ENCODE measurements around the gene PLA2G5.

PLA2G5 gene

DNA sequence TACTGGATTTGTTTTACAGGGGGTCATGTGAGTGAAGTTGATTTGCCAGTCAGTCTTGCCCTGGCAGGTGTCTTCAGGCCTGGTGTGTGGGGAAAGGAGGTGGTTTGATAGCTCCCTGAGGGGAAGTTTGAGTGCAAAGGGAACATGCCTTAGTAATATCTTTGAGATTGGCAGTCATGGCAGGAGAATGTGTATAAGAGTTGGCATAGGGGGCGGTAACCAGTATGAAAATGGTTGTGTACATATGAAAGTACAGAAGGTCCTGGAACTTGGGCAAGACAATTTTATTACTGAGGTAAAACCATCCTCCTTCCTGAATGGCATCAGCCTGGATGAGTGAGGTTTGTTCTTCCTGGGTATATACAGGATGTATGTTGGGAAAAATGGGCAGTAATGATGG lies 37.6 kb upstream of the PLA2G5 start:
- peaks cover 8% of the 10 kb centered on the region; the same call in 1 of the 2 replicates for H3K27me3 ChIP-seq (replicated peaks; ENCODE audit: insufficient read depth, low read length)
- H3K27ac ChIP-seq (ENCODE audit: low read length), result no peak overlapping the region
- TF ChIP-seq, protein P1, sequence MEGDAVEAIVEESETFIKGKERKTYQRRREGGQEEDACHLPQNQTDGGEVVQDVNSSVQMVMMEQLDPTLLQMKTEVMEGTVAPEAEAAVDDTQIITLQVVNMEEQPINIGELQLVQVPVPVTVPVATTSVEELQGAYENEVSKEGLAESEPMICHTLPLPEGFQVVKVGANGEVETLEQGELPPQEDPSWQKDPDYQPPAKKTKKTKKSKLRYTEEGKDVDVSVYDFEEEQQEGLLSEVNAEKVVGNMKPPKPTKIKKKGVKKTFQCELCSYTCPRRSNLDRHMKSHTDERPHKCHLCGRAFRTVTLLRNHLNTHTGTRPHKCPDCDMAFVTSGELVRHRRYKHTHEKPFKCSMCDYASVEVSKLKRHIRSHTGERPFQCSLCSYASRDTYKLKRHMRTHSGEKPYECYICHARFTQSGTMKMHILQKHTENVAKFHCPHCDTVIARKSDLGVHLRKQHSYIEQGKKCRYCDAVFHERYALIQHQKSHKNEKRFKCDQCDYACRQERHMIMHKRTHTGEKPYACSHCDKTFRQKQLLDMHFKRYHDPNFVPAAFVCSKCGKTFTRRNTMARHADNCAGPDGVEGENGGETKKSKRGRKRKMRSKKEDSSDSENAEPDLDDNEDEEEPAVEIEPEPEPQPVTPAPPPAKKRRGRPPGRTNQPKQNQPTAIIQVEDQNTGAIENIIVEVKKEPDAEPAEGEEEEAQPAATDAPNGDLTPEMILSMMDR (IDR thresholded peaks at IDR 0.05; ENCODE audit: low read length), result no peak
- TF ChIP-seq EZH2phosphoT487 (IDR thresholded peaks at IDR 0.05; ENCODE audit: low read length), result no peak
- no peak for TF ChIP-seq EZH2 (optimal IDR thresholded peaks at IDR 0.05; ENCODE audit: low read depth, low read length)
- H3K79me2 ChIP-seq (ENCODE audit: low read length), result no peaks in the 10 kb centered on the region
- no peaks in the 10 kb centered on the region for H3F3A ChIP-seq (ENCODE audit: insufficient read depth, low read length)
- no peaks in the 10 kb centered on the region for H3K4me1 ChIP-seq (ENCODE audit: low read length)
- H3K4me2 ChIP-seq (ENCODE audit: low read depth, low read length), result no peak overlapping the region
- no peak overlapping the region for H2AFZ ChIP-seq (ENCODE audit: low read length)
- H3K4me3 ChIP-seq (ENCODE audit: low read length), result no peak overlapping the region
- no peaks in the 10 kb centered on the region for H3K36me3 ChIP-seq (replicated peaks; ENCODE audit: insufficient read depth, low read length)
- H3K9me2 ChIP-seq (replicated peaks; ENCODE audit: insufficient read depth, low read length), result no peaks in the 10 kb centered on the region
- no peaks in the 10 kb centered on the region for H4K20me1 ChIP-seq (ENCODE audit: insufficient read depth, low read length)
- no peaks in the 10 kb centered on the region for H3K9me3 ChIP-seq (replicated peaks; ENCODE audit: insufficient read depth, low read length)
- no peak overlapping the region for H3K9ac ChIP-seq (ENCODE audit: low read length)
- DNase-seq, result no peak

DNA sequence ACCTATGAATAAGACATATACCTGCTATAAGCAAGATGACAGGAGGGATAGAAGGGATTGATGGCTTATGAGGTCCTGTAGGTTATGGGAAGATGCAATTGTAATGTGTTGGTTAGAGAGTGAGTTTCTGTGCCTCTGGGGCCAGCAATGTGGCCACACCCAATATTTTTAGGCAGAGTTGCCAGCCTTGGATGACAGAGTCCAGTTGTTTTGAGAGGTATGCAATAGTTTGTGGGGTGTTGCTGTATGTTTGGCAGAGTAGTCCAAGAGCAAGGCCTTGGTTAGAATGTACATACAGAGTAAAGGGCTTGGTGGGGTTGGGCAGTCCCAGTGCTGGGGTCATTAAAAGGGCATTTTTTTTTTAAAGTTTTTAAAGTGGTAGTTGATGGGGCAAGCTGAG lies 36.6 kb upstream of the PLA2G5 start:
- no peak for DNase-seq
- no peaks in the 10 kb centered on the region for H3K36me3 ChIP-seq (replicated peaks; ENCODE audit: insufficient read depth, low read length)
- 0 out of 2 replicates have a peak, but pooled peaks cover 8% of the 10 kb centered on the region for H3K27me3 ChIP-seq (replicated peaks; ENCODE audit: insufficient read depth, low read length)
- H3K4me3 ChIP-seq (ENCODE audit: low read length), result no peak overlapping the region
- no peak overlapping the region for H3K27ac ChIP-seq (ENCODE audit: low read length)
- no peaks in the 10 kb centered on the region for H3K9me3 ChIP-seq (replicated peaks; ENCODE audit: insufficient read depth, low read length)
- no peaks in the 10 kb centered on the region for H3F3A ChIP-seq (ENCODE audit: insufficient read depth, low read length)
- H3K4me2 ChIP-seq (ENCODE audit: low read depth, low read length), result no peak overlapping the region
- no peaks in the 10 kb centered on the region for H3K9me2 ChIP-seq (replicated peaks; ENCODE audit: insufficient read depth, low read length)
- no peaks in the 10 kb centered on the region for H3K79me2 ChIP-seq (ENCODE audit: low read length)
- H3K4me1 ChIP-seq (ENCODE audit: low read length), result no peaks in the 10 kb centered on the region
- TF ChIP-seq EZH2 (optimal IDR thresholded peaks at IDR 0.05; ENCODE audit: low read depth, low read length) (no peak), EZH2phosphoT487 (IDR thresholded peaks at IDR 0.05; ENCODE audit: low read length) (no peak)
- TF ChIP-seq, protein P1 (IDR thresholded peaks at IDR 0.05; ENCODE audit: low read length), result no peak
- H4K20me1 ChIP-seq (ENCODE audit: insufficient read depth, low read length), result no peaks in the 10 kb centered on the region
- H3K9ac ChIP-seq (ENCODE audit: low read length), result no peak overlapping the region
- H2AFZ ChIP-seq (ENCODE audit: low read length), result no peak overlapping the region

DNA sequence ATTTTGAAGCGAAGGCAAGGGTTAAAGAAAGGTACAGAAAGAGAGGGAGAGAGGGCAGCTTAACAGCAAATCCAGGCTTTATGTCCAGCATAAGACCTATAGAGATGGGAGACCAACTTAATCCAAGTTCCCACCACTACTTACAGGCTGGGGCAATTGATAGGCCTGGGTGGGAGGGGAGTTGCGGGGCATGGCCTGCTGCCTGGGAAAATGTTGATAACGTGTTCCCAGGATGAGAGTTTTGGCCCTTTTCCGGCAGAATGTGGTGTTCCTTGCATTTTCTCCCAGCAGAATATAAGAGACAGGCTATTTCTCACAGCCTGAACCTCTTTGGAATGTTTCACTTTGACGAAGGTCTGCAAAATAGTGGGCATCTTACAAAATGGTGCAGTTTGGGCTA lies 34.9 kb upstream of the PLA2G5 start:
- Histone ChIP-seq H3K9me3 (replicated peaks; ENCODE audit: insufficient read depth, low read length) (no peaks in the 10 kb centered on the region), H3K79me2 (ENCODE audit: low read length) (no peaks in the 10 kb centered on the region), H3F3A (ENCODE audit: insufficient read depth, low read length) (no peaks in the 10 kb centered on the region), H3K4me2 (ENCODE audit: low read depth, low read length) (no peak overlapping the region), H2AFZ (ENCODE audit: low read length) (no peak overlapping the region), H3K36me3 (replicated peaks; ENCODE audit: insufficient read depth, low read length) (no peaks in the 10 kb centered on the region), H3K9ac (ENCODE audit: low read length) (no peak overlapping the region), H3K4me3 (ENCODE audit: low read length) (no peak overlapping the region), H3K27me3 (replicated peaks; ENCODE audit: insufficient read depth, low read length) (peaks cover 4% of the 10 kb centered on the region; the same call in 1 of the 2 replicates), H4K20me1 (ENCODE audit: insufficient read depth, low read length) (no peaks in the 10 kb centered on the region), H3K27ac (ENCODE audit: low read length) (no peak overlapping the region), H3K4me1 (ENCODE audit: low read length) (no peaks in the 10 kb centered on the region), H3K9me2 (replicated peaks; ENCODE audit: insufficient read depth, low read length) (no peaks in the 10 kb centered on the region)
- DNase-seq, result no peak
- TF ChIP-seq EZH2 (optimal IDR thresholded peaks at IDR 0.05; ENCODE audit: low read depth, low read length) (no peak), EZH2phosphoT487 (IDR thresholded peaks at IDR 0.05; ENCODE audit: low read length) (no peak)
- TF ChIP-seq, protein P1 (IDR thresholded peaks at IDR 0.05; ENCODE audit: low read length), result no peak

All from MM.1S (cell line).